ENCODE results near the gene PACRGL.

Gene PACRGL

GRCh38 chr4:20700007-20700761, at the start of gene PACRGL:
Gene PACRGL (plus strand): TSS chr4:20700458. CDS start chr4:20704482, 4,024 bp downstream.
- peak; percentile 96 for DNase-seq

GRCh38 chr4:20652226-20652885, 47.9 kb upstream of the PACRGL start:
- no peak for DNase-seq

GRCh38 chr4:20658456-20658855, 41.8 kb upstream of the PACRGL start:
- DNase-seq = no peak

GRCh38 chr4:20662851-20663250, 37.4 kb upstream of the PACRGL start:
- no peak for DNase-seq

GRCh38 chr4:20666012-20666860, 34.0 kb upstream of the PACRGL start:
- DNase-seq = no peak

- no peak for DNase-seq
Measured at GRCh38 chr4:20672262-20672661, 28.0 kb upstream of the PACRGL start.

- DNase-seq = no peak
Measured at GRCh38 chr4:20675786-20676185, 24.5 kb upstream of the PACRGL start.

- no peak for DNase-seq
Measured at GRCh38 chr4:20676501-20677197, 23.6 kb upstream of the PACRGL start.

- no peak for DNase-seq
Measured at GRCh38 chr4:20678400-20678799, 21.9 kb upstream of the PACRGL start.

GRCh38 chr4:20679951-20680350, 20.3 kb upstream of the PACRGL start:
- DNase-seq = no peak

GRCh38 chr4:20680736-20681135, 19.5 kb upstream of the PACRGL start:
- DNase-seq = no peak

GRCh38 chr4:20681271-20681670, 19.0 kb upstream of the PACRGL start:
- DNase-seq = no peak

GRCh38 chr4:20682853-20683252, 17.4 kb upstream of the PACRGL start:
- no peak for DNase-seq

- no peak for DNase-seq
Measured at GRCh38 chr4:20683766-20684165, 16.5 kb upstream of the PACRGL start.

GRCh38 chr4:20684852-20685763, 15.2 kb upstream of the PACRGL start:
- DNase-seq = no peak

GRCh38 chr4:20687864-20688263, 12.4 kb upstream of the PACRGL start:
- DNase-seq = peak; percentile 34

GRCh38 chr4:20696815-20697214, 3.4 kb upstream of the PACRGL start:
- DNase-seq = no peak

GRCh38 chr4:20698382-20698781, 1.9 kb upstream of the PACRGL start:
- no peak for DNase-seq

- no peak for DNase-seq
Measured at GRCh38 chr4:20698820-20699219, 1.4 kb upstream of the PACRGL start.

- no peak for DNase-seq
Measured at GRCh38 chr4:20711335-20711734, 11.1 kb downstream of the PACRGL start.

GRCh38 chr4:20723019-20723418, 22.8 kb downstream of the PACRGL start:
- DNase-seq = no peak

GRCh38 chr4:20723463-20723862, 23.2 kb downstream of the PACRGL start:
- no peak for DNase-seq

Measured in T1000 (cell line).